NCI-H128 (cell line): ENCODE measurements around the gene TTLL6.

Experiments
- DNase-seq: peaks from one replicate; lab custom pipeline; 2025; ENCODE audit not compliant: unreplicated experiment; lab: John Stamatoyannopoulos, UW

The TTLL6 gene

GRCh38 chr17:48738803-48739526 lies 78.1 kb downstream of the TTLL6 start:
- DNase-seq, result no peak

- no peak for DNase-seq
Measured at GRCh38 chr17:48738424-48738802, 78.6 kb downstream of the TTLL6 start.

- DNase-seq, result no peak
Measured at GRCh38 chr17:48737330-48738043, 79.5 kb downstream of the TTLL6 start.

GRCh38 chr17:48735062-48735351 lies 82.0 kb downstream of the TTLL6 start:
- DNase-seq, result no peak

- no peak for DNase-seq
Measured at GRCh38 chr17:48734333-48735061, 82.5 kb downstream of the TTLL6 start.

GRCh38 chr17:48733632-48734328 lies 83.2 kb downstream of the TTLL6 start:
- no peak for DNase-seq

GRCh38 chr17:48732688-48733629 lies 84.1 kb downstream of the TTLL6 start:
- DNase-seq, result no peak

- no peak for DNase-seq
Measured at GRCh38 chr17:48731355-48731754, 85.7 kb downstream of the TTLL6 start.

GRCh38 chr17:48730240-48730550 lies 86.8 kb downstream of the TTLL6 start:
- DNase-seq, result no peak

- no peak for DNase-seq
Measured at GRCh38 chr17:48729335-48730239, 87.4 kb downstream of the TTLL6 start.

- peak; percentile 14 for DNase-seq
Measured at GRCh38 chr17:48728232-48729231, 88.5 kb downstream of the TTLL6 start, which contains the start of gene HOXB13. HOXB13 (minus strand) TSS chr17:48728750; CDS start chr17:48728593, 157 bp downstream.

GRCh38 chr17:48727415-48728175 lies 89.4 kb downstream of the TTLL6 start:
- no peak for DNase-seq

GRCh38 chr17:48726916-48727286 lies 90.1 kb downstream of the TTLL6 start:
- DNase-seq, result no peak

- no peak for DNase-seq
Measured at GRCh38 chr17:48726114-48726915, 90.7 kb downstream of the TTLL6 start.

GRCh38 chr17:48725288-48726064 lies 91.6 kb downstream of the TTLL6 start:
- no peak for DNase-seq

GRCh38 chr17:48725004-48725287 lies 92.1 kb downstream of the TTLL6 start:
- no peak for DNase-seq
